CD4-positive, alpha-beta T cell treated with Interferon gamma for 1 hour (primary cell): ENCODE results near the gene GNL3L.
"Not testable (repeated sequence)": the region's sequence is repeated elsewhere in the genome, so short reads cannot be mapped to it uniquely, and the experiment has no call there.

ENCODE experiments used
- DNase-seq: peaks from one replicate; pipeline ENCODE4 v3.0.0-alpha.2; 2020

GNL3L gene, protein sequence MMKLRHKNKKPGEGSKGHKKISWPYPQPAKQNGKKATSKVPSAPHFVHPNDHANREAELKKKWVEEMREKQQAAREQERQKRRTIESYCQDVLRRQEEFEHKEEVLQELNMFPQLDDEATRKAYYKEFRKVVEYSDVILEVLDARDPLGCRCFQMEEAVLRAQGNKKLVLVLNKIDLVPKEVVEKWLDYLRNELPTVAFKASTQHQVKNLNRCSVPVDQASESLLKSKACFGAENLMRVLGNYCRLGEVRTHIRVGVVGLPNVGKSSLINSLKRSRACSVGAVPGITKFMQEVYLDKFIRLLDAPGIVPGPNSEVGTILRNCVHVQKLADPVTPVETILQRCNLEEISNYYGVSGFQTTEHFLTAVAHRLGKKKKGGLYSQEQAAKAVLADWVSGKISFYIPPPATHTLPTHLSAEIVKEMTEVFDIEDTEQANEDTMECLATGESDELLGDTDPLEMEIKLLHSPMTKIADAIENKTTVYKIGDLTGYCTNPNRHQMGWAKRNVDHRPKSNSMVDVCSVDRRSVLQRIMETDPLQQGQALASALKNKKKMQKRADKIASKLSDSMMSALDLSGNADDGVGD

GRCh38 chrX:54529552-54530356 lies at the start of gene GNL3L:
Gene GNL3L (plus strand): TSS chrX:54530219. CDS start chrX:54532567, 2,348 bp downstream.
- peak; percentile 86 for DNase-seq

- DNase-seq: no peak
Measured at GRCh38 chrX:54482839-54483593, 47.0 kb upstream of the GNL3L start.

DNA sequence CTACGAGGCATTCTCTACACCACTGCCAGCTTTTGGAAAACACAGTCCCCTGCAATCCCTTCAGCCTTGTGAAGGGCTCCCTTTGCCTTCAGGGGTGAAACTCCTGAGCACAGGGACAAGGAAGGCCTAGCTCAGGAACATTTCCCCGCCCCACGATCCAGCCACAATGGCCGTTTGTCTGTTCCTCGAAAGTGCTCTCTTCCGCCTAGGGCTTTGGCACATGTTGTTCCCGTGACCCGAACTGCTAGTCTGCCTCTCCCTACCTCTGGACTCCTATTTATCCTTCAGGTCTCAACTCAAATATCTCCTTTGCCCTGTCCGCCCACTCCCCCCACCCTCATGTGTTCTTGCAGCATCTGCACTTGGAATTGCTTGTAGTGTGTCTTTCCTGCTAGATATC lies 46.1 kb upstream of the GNL3L start:
- DNase-seq: no peak

DNA sequence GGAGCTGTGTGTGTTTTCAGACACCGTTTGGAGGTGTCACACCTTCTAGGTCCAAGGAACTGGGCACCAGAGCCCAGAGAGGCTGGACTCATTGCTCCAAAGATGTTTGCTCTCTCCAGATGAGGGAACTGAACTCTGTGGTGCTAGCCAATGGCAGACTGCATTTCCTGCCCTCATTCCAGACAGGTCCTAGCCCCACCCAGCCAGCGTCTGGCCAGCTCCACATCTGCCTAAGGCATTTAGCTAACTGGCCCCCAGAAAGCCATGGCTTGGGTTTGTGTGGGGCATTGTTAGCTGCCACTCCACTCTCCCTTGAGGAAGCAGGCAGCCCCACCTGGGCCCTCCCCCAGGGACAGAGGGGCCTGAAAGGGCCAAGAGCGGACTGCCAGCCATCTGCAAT lies 45.4 kb upstream of the GNL3L start:
- no peak for DNase-seq

DNA sequence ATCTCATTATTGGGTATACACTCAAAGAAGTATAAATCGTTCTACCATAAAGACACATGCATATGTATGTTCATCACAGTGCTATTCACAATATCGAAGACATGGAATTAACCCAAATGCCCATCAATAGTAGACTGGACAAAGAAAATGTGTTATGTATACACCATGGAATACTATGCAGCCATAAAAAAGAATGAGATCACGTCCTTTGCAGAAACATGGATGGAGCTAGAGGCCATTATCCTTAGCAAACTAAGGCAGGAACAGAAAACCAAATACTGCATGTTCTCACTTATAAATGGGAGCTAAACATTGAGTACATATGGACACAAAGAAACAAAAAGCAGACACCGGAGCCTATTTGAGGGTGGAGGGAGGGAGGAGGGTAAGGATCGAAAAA lies 40.2 kb upstream of the GNL3L start:
- not testable (repeated sequence) for DNase-seq

GRCh38 chrX:54492340-54492739 lies 37.7 kb upstream of the GNL3L start:
- DNase-seq: no peak

DNA sequence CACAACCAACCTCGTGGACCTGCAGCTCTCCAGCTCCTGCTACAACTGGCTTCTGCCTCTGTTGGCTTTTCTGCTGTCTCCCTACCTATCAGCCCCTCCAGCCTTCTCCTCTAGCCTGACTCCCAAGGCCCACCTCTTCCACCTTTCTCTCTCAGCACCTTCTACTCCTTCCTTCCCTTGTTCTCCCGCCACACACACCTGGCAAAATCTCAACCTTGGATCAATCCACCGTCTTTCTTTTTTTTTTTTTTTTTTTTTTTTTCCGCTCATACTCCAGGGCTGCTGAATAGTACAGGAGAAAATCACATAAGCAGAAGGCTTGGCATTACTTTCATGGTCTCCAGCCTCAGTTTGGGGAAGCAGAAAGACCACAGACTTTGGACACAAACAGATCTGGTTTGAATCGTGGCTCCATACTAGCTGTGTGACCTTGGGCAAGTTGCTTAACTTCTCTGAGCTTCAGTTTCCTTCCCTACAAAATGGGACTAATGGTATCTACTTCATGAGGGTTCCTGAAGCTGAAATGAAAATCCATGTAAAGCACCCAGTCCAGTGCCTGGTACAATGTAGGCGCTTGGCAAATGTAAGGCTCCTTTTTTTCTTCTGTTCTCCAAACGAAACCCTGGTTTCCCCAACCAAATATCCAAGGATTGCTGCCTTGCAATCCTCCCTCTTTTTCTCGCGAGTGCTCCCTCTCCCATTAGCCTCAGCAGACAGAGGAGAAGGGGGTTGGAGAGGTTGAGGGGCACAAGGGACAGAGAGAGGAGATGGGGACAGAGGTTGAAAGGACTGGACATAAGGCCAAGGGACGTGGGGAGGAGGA lies 35.6 kb upstream of the GNL3L start:
- no peak for DNase-seq

GRCh38 chrX:54494989-54495813 lies 34.8 kb upstream of the GNL3L start:
- no peak for DNase-seq

DNA sequence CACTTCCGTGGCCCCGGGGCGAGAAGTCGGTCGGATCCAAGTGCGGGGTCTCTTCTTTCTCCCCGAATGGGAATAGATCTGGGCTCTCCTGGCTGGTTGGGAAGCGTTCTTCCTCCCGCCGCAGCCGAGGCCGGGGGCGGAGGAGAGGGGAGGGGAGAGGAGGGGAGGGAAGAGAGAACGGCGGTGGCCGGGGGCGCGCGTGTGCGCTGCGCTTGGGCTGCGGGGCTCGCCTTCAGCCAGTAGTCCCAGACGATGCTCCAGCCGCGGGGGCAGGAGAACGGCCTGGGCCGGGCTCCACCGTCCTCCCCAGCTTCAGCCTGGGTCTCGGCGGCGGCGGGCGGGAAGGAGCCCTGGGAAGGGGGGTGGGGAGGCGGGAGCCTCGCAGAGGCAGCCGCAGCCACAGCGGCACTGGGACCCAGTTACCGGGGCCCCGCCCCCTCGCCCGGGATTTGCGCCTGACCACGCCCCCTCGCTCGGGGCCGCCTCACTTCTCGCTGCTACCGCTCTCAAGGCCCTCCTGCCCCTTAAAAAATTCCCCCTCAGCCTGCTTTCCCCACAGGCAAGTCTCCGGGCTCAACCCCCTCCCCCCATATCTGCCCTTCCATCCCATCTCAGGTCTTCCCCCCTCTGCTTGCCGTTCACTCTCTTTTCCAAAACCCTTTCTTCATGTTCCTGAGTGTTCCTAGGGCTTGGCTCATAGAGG lies 34.1 kb upstream of the GNL3L start, which contains the start of gene FGD1:
Gene FGD1, minus strand, starts transcription at position 421 of the 703 bp plus-strand sequence. CDS start 802 bp downstream, outside the sequence.
- peak; percentile 37 for DNase-seq

GRCh38 chrX:54496517-54496852 lies 33.5 kb upstream of the GNL3L start:
- DNase-seq: no peak

DNA sequence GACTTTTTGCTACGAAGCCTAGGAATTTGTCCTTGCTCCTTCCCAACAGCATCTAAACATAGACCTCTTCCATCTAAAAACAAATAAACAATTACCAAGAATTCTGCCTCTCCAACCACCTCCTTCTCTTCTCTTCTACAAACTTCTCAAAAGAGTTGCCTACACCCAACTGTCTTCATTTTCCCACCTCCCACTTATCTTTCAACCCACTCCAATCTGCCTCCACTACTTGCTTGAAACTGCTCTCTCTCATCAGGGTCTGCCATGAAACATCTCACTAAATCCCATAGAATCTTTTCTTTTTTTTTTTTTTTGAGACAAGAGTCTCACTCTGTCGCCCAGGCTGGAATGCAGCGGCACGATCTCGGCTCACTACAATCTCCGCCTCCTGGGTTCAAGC lies 33.1 kb upstream of the GNL3L start:
- DNase-seq: no peak

- no peak for DNase-seq
Measured at GRCh38 chrX:54509400-54509799, 20.6 kb upstream of the GNL3L start.

GRCh38 chrX:54529151-54529550 lies 868 bp upstream of the GNL3L start:
- no peak for DNase-seq

DNA sequence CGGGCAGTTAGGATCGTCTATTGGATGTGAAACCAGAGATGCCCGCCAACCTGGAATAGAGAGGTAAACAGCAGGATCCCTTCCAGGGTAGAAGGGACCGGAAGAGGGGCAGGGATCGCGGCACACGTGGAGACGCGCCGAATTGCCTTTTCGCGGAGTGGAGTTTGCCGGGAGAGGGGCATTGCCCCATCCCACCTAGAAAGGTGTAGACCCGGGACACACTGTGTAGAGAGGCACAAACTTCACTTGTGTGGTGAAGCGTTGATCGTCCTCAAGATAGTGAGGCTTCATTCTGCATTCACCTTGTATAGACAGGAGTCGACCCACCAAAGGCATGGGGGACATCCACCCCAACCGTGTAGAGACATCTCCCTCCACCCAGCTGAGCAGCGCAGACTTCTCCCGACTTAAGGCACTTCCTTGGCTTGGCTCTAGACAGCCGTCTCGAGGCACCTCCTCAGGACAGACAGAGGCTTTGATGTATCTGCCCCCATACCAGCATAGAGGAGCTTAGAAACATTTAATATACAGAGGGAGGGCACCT lies 410 bp downstream of the GNL3L start:
- no peak for DNase-seq

DNA sequence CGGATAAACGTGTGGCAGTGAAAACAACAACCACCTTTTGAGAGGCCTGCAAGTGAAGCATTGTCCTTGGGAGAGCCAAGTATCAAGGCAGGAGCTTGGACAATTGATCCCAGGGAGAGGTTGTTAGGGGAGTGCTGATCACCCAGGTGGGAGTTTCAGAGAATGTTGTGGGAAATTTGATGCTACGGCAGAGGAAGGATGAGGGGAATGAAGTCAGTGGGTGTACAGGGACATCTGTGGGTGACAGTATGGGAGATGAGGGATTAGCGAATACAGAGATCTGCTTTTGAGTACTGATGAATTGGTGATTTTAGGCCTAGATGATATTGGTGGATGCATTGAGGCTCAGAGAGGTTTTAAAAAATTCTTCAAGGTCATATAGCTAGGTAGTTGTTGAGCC lies 4.3 kb downstream of the GNL3L start:
- no peak for DNase-seq

DNA sequence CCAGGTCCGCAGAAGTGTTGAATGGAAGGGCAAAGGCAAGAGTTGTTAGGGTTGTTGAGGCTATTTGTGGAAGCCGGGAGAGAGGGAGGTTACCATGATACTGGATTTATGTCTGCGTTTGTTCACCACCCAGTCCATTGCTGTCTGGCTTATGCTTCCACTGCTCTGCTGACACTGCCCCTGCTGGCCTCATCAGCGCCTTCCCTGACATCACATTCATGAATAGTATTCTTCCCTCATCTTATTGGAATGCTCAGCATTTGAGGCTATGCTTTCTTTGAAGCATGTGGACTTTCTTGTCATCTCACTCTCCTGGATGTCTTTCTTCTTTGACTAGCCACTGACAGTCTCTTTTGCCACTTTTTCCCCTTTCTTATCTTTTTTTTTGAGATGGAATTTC lies 10.3 kb downstream of the GNL3L start:
- no peak for DNase-seq

DNA sequence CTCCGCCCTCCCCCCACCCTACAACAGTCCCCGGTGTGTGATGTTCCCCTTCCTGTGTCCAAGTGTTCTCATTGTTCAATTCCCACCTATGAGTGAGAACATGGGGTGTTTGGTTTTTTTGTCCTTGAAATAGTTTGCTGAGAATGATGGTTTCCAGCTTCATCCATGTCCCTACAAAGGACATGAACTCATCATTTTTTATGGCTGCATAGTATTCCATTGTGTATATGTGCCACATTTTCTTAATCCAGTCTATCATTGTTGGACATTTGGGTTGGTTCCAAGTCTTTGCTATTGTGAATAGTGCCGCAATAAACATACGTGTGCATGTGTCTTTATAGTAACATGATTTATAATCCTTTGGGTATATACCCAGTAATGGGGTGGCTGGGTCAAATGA lies 12.2 kb downstream of the GNL3L start:
- not testable (repeated sequence) for DNase-seq

DNA sequence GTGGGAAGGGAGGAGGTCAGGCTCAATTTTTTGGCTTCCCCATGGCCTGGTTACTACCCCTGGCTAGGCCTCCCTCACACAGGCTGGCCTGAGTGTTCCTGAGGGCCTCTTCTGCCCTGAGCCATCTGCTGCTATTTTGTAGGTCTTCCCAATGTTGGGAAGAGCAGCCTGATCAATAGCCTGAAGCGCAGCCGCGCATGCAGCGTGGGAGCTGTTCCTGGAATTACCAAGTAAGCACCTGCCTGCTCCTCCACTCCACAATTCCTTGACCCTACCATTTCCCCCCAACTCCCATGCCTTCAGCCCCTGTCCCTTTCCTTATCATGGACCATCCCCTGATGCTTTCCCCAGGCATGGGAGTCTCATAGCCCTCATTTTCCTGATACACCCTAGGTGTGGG lies 20.8 kb downstream of the GNL3L start:
- no peak for DNase-seq

GRCh38 chrX:54551801-54552200 lies 21.8 kb downstream of the GNL3L start:
- no peak for DNase-seq

- not testable (repeated sequence) for DNase-seq
Measured at GRCh38 chrX:54555006-54555405, 25.0 kb downstream of the GNL3L start.
